ENCODE data around the gene BARHL2.

Gene BARHL2

DNA sequence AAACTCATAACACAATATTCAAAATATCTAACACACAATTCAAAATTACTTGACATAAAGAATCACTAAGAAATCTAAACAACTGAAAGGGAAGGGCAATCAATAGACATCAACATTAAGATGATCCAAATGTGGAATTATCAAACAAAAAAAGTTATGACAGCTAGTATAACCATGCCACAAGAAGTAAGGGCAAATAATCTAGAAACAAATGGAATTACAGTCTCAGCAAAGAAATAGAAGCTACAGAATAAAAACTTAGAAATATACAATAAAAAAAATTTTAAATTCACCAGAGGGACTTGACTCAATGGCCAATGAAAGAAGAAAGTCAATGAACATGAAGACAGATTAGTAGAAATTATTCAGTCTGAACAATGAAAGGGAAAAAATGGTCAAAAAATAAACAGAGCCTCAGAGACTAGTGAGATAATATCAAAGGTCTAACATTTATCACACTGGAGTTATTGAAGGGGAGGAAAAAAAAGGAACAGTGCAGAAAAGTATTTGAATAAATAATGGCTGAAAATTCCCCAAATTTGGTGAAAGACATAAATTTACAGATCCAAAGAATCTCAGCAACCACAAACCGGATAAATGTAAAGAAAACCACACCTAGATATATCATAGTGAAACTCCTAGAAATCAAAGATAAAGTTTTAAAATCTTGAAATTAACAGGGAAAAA lies 41.8 kb downstream of the BARHL2 start:
- in situ Hi-C loops (cut with MboI; ENCODE audit: low sequenced_read_pairs, unreplicated experiment), result no loop called here
- no peak for DNase-seq (ENCODE audit: low spot score)
- TF ChIP-seq, protein P1, sequence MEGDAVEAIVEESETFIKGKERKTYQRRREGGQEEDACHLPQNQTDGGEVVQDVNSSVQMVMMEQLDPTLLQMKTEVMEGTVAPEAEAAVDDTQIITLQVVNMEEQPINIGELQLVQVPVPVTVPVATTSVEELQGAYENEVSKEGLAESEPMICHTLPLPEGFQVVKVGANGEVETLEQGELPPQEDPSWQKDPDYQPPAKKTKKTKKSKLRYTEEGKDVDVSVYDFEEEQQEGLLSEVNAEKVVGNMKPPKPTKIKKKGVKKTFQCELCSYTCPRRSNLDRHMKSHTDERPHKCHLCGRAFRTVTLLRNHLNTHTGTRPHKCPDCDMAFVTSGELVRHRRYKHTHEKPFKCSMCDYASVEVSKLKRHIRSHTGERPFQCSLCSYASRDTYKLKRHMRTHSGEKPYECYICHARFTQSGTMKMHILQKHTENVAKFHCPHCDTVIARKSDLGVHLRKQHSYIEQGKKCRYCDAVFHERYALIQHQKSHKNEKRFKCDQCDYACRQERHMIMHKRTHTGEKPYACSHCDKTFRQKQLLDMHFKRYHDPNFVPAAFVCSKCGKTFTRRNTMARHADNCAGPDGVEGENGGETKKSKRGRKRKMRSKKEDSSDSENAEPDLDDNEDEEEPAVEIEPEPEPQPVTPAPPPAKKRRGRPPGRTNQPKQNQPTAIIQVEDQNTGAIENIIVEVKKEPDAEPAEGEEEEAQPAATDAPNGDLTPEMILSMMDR (IDR thresholded peaks at IDR 0.05; ENCODE audit: borderline replicate concordance, control extremely low read depth, extremely low read depth, insufficient read depth, missing control alignments), result no peak

DNA sequence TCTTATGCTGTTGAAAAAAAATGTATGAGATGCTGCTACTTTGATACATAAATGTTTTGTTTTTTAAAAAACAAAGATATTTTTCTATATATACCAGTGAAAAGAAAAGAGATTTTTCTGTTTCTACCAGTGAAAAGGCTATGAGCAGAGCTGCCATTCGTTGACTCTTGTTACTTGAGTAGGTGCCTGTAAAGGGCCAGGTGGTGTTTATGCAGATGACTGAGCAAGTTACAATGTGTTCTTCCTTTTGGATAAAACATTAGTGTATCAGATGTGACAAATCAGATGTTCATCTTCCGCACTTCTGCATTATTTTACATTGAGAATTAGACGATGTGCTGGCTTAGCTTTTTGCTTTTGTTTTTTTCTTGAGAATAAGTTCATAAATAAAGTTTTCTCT lies 45.4 kb downstream of the BARHL2 start:
- TF ChIP-seq, protein P1 (IDR thresholded peaks at IDR 0.05; ENCODE audit: borderline replicate concordance, control extremely low read depth, extremely low read depth, insufficient read depth, missing control alignments), result no peak
- no peak for DNase-seq (ENCODE audit: low spot score)
- in situ Hi-C loops (cut with MboI; ENCODE audit: low sequenced_read_pairs, unreplicated experiment), result no loop called here

DNA sequence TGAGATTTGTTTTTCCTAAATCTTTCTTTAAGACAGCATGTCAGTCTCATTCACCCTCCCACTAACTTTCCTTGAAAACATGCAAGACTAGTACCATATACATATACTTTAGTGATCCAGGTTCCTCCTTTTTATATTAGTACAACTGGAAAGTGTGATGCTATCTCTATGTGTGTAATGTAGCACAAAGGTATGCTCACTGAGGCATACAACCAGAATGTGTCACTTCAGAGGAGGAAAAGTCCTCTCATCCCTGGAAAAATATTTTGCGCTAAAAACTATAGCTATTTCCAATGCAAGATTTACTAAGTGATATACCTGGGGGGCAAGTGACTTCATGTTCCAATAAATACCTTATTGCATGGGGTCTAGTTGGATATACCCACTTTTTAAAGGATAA lies 45.9 kb downstream of the BARHL2 start:
- TF ChIP-seq, protein P1 (IDR thresholded peaks at IDR 0.05; ENCODE audit: borderline replicate concordance, control extremely low read depth, extremely low read depth, insufficient read depth, missing control alignments), result no peak
- in situ Hi-C loops (cut with MboI; ENCODE audit: low sequenced_read_pairs, unreplicated experiment), result no loop called here
- no peak for DNase-seq (ENCODE audit: low spot score)

Data from GM13976 (cell line).